Activated CD4-positive, CD25-positive, alpha-beta regulatory T cell treated with anti-CD3 and anti-CD28 coated beads, Interleukin-2, amount 50 U/mL, for 72 hours (primary cell): Measurements from ENCODE around the gene GTF2A1L.
"Not testable (repeated sequence)": the region's sequence is repeated elsewhere in the genome, so short reads cannot be mapped to it uniquely, and the experiment has no call there.

Experiments used
- DNase-seq: peaks from one replicate; pipeline ENCODE4 v3.0.0; 2021

The GTF2A1L gene

GRCh38 chr2:48614581-48614980, 3.1 kb upstream of the GTF2A1L start:
- DNase-seq: not testable (repeated sequence)

GRCh38 chr2:48619526-48619925, 1.9 kb downstream of the GTF2A1L start:
- DNase-seq: no peak

- DNase-seq: no peak
Measured at GRCh38 chr2:48620604-48621003, 2.9 kb downstream of the GTF2A1L start.

DNA sequence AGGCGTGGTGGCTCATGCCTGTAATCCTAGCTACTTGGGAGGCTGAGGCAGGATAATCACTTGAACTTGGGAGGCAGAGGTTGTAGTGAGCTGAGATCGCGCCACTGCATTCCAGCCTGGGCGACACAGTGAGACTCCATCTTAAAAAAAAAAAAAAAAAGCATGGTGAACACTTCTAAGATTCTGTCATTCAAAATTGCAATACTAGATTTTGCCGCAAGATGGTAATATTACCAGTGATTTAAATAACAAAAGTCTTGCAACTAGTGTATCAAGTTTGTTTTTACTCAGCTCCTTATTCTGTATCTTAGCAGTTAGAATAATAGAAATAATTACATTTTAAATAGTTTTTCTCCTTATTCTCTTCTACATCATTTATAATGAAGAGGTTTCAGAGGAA, 5.0 kb downstream of the GTF2A1L start:
- not testable (repeated sequence) for DNase-seq

- DNase-seq: no peak
Measured at GRCh38 chr2:48624696-48625095, 7.0 kb downstream of the GTF2A1L start.

DNA sequence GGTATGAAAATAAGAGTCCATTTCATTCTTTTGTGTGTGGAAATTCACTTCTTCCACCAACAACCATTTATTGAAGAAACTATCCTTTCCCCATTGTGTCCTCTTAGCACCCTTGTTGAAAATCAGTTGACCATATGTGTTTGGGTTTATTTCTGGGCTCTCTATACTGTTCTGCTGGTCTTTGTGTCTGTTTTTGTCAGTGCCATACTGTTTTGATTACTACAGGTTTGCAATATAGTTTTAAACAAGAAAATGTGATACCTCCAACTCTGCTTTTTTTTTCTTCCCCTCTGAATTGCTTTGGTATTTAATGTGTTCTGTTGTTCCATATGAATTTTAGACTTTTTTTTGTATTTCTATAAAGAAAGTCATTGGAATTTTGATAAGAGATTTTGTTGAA, 8.4 kb downstream of the GTF2A1L start:
- no peak for DNase-seq

DNA sequence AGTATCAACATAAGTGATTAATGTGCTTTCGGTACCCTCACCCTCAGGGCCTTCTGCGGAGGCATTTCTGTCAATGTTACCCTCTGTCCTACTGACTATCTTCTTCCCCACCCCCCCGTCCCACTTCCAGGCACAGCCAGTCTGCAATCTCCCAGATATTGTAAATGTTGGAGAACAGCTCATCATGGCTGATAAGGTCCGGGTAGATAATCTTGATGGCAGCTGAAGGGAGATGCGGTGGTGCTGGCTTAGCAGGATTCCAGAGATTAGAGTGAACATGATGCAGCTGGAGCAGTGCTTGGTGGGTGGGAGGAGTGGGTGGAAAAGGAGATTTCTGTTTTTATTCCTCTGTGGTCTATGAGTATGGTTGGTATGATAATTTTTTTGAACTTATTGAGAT, 15.5 kb downstream of the GTF2A1L start:
- no peak for DNase-seq

DNA sequence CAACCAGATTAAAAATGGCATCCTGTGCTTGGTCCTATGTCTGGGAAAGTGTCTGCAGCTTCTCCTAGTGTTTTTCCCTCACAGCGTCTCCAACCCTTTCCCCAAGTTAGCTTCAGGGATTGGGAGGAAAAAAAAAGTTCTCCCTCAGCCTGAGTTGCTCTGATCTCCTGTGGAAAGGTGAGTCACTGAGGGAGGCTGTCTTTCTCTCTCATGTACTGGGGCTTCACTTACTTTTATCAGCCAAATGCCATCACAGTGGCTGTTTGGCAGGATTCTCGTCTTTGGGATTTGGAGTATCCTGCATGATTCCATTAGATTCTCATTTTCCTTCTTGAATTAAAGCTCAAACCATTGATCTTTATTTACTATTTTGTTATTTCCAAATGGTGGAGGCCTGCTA, 18.1 kb downstream of the GTF2A1L start:
- no peak for DNase-seq

DNA sequence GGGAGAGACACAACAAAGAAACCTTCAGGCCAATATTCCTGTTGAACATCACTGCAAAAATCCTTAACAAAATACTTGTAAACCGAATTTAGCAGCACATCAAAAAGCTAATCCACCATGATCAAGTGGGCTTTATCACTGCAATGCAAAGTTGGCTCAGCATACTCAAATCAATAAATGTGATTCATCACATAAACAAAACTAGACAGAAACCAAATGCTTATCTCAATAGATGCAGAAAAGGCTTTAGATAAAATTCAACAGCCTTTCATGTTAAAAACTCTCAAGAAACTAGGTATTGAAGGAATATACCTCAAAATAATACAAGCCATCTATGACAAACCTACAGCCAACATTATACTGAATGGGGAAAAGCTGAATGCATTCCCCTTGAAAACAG, 20.6 kb downstream of the GTF2A1L start:
- no peak for DNase-seq

- DNase-seq: no peak
Measured at GRCh38 chr2:48651158-48651790, 33.6 kb downstream of the GTF2A1L start.

DNA sequence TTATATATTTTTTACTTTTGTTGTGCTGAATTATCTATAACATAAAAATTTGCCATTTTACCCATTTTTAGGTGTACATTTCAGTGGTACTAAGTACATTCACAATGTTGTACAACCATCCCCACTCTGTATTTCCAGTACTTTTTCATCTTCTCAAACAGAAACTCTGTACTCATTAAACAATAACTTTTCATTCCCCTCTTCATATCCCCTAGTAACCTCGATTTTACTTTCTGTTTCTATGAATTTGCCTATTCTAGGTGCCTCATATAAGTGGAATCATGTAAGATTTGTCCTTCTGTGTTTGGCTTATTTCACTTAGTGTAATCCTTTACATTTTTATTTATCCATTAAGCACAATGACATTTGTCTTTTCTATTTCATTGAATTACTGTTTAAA, 51.3 kb downstream of the GTF2A1L start:
- no peak for DNase-seq

GRCh38 chr2:48673581-48673980, 55.9 kb downstream of the GTF2A1L start:
- DNase-seq: no peak

DNA sequence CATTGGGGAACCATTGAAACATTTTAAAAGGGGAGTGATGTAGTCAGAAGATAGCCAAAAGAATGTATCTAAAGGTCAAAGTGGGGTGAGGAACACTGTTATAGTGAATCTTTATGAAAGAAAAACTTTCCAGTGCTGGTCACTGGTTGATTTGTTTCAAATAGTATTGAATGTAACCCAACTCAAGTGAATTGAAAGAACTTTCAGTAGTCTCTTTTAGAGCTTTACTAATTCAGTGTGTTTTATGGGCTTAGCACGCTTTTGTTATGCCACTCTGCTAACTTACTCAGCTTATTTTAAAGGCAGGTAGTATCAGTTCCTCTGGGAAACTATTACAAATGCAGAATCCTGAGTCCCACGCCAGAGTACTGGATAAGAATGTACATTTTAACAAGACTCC, 57.3 kb downstream of the GTF2A1L start:
- DNase-seq: no peak

GRCh38 chr2:48677450-48677849, 59.8 kb downstream of the GTF2A1L start:
- DNase-seq: no peak

- DNase-seq: no peak
Measured at GRCh38 chr2:48685126-48685525, 67.5 kb downstream of the GTF2A1L start.

- no peak for DNase-seq
Measured at GRCh38 chr2:48691935-48692691, 74.5 kb downstream of the GTF2A1L start.

DNA sequence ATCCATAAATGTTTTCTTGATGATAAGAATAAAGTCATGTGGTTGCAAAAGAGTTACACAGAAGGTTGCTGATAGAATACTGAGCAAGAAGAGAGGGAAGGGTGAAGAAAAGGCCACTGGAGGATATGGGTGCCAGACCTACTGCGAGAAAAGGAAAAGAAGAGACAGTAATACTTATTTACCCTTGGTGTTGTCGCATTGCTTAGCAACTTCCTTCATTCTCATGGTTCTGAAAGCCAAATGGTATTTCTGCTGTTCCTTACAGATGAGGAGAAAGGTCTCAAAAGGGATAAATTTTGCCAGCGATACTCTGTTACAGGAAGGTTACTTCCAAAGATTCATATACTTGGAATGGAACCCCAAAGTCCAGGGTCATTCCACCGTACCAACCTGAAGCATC, 75.4 kb downstream of the GTF2A1L start:
- no peak for DNase-seq

- DNase-seq: no peak
Measured at GRCh38 chr2:48693645-48694044, 76.0 kb downstream of the GTF2A1L start.

GRCh38 chr2:48694149-48694548, 76.5 kb downstream of the GTF2A1L start:
- DNase-seq: no peak

DNA sequence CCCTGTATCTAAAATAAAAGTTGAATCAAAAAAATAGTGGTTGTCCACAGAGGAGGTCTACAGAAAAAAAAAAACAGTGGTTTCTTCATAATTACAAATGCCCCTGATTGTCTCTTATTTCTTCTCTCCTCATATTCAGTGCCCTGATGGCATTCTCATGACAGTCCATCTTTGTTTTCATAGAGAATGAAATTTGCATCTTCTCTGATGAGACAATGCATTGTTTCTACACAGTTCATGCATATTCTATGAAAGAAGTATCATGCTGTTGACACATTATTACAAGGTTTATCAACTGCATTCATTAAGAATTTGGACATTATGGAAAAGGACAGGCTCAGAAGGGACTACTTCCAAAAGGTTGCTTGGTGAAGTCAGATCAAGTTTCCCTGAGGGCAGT, 78.3 kb downstream of the GTF2A1L start:
- no peak for DNase-seq

GRCh38 chr2:48696881-48697280, 79.2 kb downstream of the GTF2A1L start:
- no peak for DNase-seq

DNA sequence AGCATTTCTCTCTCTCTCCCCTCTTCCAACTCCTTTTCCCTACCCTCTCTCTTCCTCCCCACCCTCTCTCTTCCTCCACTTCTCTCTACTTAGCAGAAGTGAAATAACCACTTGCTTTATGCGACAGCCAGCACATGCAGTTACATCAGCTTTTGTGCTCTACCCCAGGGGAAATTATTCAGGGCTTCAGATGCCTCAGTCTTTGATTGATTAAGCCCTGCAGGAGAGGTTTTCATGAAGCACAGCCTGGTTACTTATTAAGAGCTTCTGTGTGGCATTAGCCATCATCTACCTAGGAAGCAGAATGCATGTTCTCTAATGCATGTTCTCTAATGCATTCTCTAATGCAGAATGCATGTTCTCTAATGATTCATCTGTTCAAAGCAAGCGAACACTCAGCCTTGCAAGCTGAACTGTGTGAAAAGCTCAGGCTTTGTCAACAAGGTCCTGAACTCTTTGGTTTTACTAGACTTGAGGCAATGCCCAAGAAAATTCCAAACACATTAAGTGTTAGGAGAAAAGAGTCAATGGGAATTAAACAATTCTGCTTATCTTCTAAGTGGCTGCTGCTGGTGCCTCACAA, 81.8 kb downstream of the GTF2A1L start:
- no peak for DNase-seq

- not testable (repeated sequence) for DNase-seq
Measured at GRCh38 chr2:48703621-48704020, 86.0 kb downstream of the GTF2A1L start.

GRCh38 chr2:48707466-48707865, 89.8 kb downstream of the GTF2A1L start:
- DNase-seq: no peak
